Measurements from ENCODE around the gene ZNF821.

GRCh38 chr16:71914802-71915201 is 30.8 kb upstream of the ZNF821 start:
- no peak for TF ChIP-seq CTCF (conservative IDR thresholded peaks at IDR 0.05; ENCODE audit: low read depth, low read length)
- TF ChIP-seq EZH2 (IDR thresholded peaks at IDR 0.05; ENCODE audit: low read length, unreplicated experiment) = no peak
- no peak for TF ChIP-seq EZH2phosphoT487 (IDR thresholded peaks at IDR 0.05; ENCODE audit: borderline replicate concordance, low read length)
